Spinal cord (tissue), 10 donors: ENCODE data around the gene SETMAR. TPM values are rescaled to one million over a fixed set of nuclear protein-coding genes. Genes with fewer than 3 reads are reported as not detected.
A peak's percentile ranks its signal among the peaks of the same experiment; 100 is the strongest.

Experiments
- DNase-seq, 6 donors: peaks; one replicate each; pipeline versions ENCODE4 v3.0.0 to v3.0.0-alpha.2; 2013 to 2015; ENCODE audit warnings: low spot score in 6 of 6, low read depth in 4 of 6
- H3K27ac ChIP-seq: one replicate; pipeline ENCODE4 v1.5.1; 2013; ENCODE audit warnings: low read depth, low read length, control low read depth
- H3K27me3 ChIP-seq: one replicate; pipeline ENCODE4 v1.6.1; 2013; ENCODE audit warnings: low read length; ENCODE audit not compliant: control insufficient read depth, insufficient read depth
- H3K36me3 ChIP-seq: one replicate; pipeline ENCODE4 v1.6.1; 2013; ENCODE audit warnings: low read length; ENCODE audit not compliant: control insufficient read depth, insufficient read depth
- H3K4me1 ChIP-seq: one replicate; pipeline ENCODE4 v1.6.1; 2013; ENCODE audit warnings: low read length; ENCODE audit not compliant: control insufficient read depth, insufficient read depth
- H3K4me3 ChIP-seq: one replicate; pipeline ENCODE4 v1.5.1; 2013; ENCODE audit warnings: low read depth, low read length, control low read depth
- H3K9me3 ChIP-seq: one replicate; pipeline ENCODE4 v1.6.1; 2013; ENCODE audit warnings: low read length; ENCODE audit not compliant: control insufficient read depth, insufficient read depth
- WGBS: methylation state at CpG from one replicate; pipeline ENCODE4 v1.1.5; 2013; ENCODE audit warnings: missing lambda C conversion rate; ENCODE audit not compliant: insufficient coverage; 5-methylcytosine and 5-hydroxymethylcytosine counted together
- polyA plus RNA-seq, 2 donors: library from polyadenylated mRNA; unstranded; fragments of 120-200 nt; gene quantifications; one replicate each; pipeline ENCODE4 v1.2.1, GENCODE V29; 2013; ENCODE audit not compliant: insufficient read length in 2 of 2
- total RNA-seq, 2 donors: library from RNA; depleted of rRNA in 1 of 2; stranded (reverse); fragments of 120-200 nt in 1 of 2; fragments of >200 nt in 1 of 2; gene quantifications; one replicate each; pipeline versions ENCODE4 v1.2.3 to v1.2.4, GENCODE V29; 2013 to 2014
- donor health status: healthy.

Gene SETMAR
- total and polyA plus RNA-seq, 4 donors, result 19.1 to 28.4 (median 21.2) TPM

DNA sequence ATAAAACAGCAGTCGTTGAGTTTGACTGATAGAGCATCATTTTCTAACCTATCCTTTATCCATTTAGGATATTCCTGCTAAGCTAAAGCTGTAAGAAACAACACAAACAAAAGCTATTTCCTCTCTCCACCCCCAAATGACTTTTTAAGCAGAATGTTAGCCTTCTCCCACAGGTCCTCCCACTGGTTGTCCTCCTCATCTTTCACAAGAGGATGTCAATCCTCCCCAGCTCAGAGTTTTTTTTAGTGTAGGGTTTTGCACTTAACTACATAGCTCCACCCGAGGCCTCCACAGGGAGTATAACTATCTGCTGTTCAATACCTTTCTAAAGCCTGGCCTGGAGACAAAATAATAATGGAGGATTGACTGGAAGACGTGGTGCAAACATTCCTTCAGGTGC is 7.8 kb downstream of the SETMAR start:
- 83% methylated on average over 1 of the region's 3 CpGs for WGBS
- no peaks in the 10 kb centered on the region for H3K9me3 ChIP-seq
- no peaks in the 10 kb centered on the region for H3K27me3 ChIP-seq
- no peak overlapping the region for H3K27ac ChIP-seq
- no peak overlapping the region for H3K4me3 ChIP-seq
- DNase-seq, result no peak
- no peaks in the 10 kb centered on the region for H3K4me1 ChIP-seq
- no peaks in the 10 kb centered on the region for H3K36me3 ChIP-seq

DNA sequence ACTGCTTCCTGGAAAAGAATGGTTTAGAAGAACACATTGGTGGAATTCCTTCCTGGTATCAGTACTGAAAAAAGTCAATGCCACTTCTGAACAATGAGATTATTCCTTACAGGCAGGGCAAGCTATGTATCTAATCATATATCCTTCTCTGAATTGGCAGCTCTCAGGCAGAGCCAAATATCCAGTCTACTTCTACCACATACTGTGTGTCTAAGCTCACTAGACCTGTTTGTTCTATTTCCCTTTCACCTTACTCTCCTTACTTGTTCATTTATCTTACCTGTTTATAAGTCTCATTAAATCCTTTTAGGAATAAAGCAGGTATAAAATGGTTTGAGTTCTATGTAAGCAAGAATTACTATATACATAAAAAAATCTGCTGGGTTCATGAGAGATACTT is 8.3 kb downstream of the SETMAR start:
- no peak for DNase-seq
- Histone ChIP-seq H3K36me3 (no peaks in the 10 kb centered on the region), H3K4me3 (no peak overlapping the region)

DNA sequence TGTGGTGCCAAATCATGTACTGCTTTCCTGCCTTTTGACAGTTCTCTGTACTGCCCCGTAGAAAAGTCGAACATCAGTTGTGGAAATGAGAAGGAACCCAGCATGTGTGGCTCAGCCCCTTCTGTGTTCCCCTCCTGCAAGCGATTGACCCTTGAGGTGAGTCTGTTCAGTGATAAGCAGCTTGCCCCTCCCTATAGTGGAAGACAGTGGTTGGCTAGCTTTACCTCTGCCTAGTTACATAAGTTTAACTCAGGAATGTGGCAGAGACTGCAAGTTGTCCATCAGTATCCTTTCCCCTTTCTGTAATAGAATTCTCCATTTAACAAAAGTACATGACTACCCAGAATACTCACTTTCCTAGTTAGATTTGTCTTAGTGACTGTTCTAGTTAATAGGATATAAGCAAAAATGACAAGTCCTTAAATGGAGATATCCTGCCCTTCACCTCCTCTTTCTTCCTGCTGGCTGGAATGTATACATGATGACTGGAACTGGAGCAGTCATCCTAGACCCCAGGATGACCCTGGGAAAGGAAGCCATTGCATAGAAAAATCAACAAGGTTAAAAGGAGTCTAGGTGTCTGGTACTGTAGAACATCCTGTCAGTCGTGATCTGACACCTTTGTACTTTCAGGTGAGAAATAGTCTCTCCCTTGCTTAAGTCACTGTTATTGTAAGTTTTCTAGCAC is 10.6 kb downstream of the SETMAR start:
- H3K27ac ChIP-seq, result no peak overlapping the region
- no peaks in the 10 kb centered on the region for H3K36me3 ChIP-seq
- WGBS, result 93% methylated on average over 3 of the region's 4 CpGs
- no peak for DNase-seq
- no peaks in the 10 kb centered on the region for H3K27me3 ChIP-seq
- no peaks in the 10 kb centered on the region for H3K4me1 ChIP-seq
- H3K9me3 ChIP-seq, result no peaks in the 10 kb centered on the region
- H3K4me3 ChIP-seq, result no peak overlapping the region

More for the DNA sequence above, 8.3 kb downstream of the SETMAR start:
- no peaks in the 10 kb centered on the region for H3K9me3 ChIP-seq
- no peak overlapping the region for H3K27ac ChIP-seq
- H3K4me1 ChIP-seq, result no peaks in the 10 kb centered on the region
- H3K27me3 ChIP-seq, result no peaks in the 10 kb centered on the region

DNA sequence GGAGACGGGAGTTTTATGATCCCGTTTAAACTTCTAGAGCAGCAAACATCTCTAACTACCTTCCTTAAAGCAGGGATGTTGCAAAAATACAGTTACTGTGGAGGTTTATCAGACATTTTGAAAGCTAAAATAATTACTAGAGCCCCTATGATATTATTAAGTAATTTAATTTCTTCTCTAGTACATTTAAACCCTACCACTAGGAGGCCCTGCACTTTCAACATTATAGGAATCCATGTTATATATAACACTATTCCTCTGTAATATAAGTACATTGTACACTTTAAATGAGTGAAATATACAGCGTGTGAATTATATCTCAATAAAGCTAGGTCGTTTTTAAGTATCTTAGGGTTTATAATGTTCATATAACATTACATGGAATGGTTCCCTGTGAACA is 11.5 kb downstream of the SETMAR start:
- WGBS, result no CpG with 5 or more reads among the region's 4 CpGs
- DNase-seq, result no peak
- H3K9me3 ChIP-seq, result no peaks in the 10 kb centered on the region
- H3K4me3 ChIP-seq, result no peak overlapping the region
- no peak overlapping the region for H3K27ac ChIP-seq
- H3K4me1 ChIP-seq, result no peaks in the 10 kb centered on the region
- H3K36me3 ChIP-seq, result no peaks in the 10 kb centered on the region
- no peaks in the 10 kb centered on the region for H3K27me3 ChIP-seq

DNA sequence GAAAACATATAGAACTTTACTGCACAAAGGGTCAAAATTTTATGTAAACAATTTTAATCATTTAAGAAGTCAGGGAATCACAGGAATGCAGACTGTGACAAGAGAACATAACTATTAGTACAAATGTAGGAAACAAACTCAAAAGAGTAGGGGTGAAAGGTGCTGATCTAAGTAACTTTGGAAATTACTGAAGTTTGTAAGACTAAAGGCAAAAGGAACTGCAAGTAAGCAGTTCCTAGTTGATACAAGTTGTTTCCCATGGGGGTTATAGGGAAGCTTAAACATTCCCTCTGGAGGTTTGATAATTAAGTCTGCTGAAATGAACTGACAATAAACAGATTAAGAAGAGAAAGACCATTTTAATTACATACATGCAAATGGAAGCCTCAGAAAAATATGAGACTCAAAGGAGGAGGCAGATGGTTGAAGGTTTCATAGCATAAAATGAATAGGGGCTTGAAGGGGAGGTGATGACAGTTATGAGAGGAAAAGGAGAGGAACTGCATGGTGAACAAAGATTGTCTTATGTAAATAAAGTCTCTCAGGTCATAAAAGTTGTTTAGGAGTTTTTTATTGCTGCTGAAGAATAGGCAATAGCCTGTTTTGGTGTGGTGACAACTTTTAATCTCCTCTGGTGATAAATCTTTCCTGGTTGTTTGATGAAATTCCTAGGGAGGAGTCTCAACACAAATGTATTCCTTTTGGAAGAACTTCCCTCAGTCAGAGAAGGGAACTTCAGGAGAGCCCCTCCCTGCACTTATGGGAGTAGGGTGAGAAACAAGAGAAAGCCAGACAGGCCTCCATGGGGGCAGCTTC is 17.1 kb downstream of the SETMAR start:
- Histone ChIP-seq H3K9me3 (no peaks in the 10 kb centered on the region), H3K27me3 (no peaks in the 10 kb centered on the region), H3K27ac (no peak overlapping the region), H3K4me1 (no peaks in the 10 kb centered on the region), H3K36me3 (no peaks in the 10 kb centered on the region), H3K4me3 (no peak overlapping the region)
- DNase-seq, result peak in 1 of 6 donors; percentile 70

DNA sequence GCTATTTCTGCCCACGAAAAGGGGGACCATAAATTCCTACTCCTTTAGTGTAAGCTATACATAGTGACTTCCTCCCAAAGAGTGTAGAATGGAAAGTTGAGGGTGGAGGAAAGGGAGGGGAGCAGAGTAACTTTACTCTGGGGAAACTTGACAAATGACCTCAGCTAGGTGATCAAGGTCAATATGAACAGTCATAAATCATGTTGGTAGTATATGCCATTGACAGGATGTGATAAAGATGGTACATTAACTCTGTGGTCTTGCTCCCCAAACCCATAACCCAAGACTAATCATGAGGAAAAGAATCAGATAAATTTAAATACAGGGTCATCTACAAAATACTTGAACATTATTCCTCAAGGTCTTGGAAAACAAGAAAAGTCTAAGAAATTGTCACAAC is 18.6 kb downstream of the SETMAR start:
- no CpG with 5 or more reads among the region's 1 CpG for WGBS
- no peak for DNase-seq
- no peak overlapping the region for H3K4me3 ChIP-seq
- no peaks in the 10 kb centered on the region for H3K27me3 ChIP-seq
- no peaks in the 10 kb centered on the region for H3K9me3 ChIP-seq
- H3K4me1 ChIP-seq, result no peaks in the 10 kb centered on the region
- no peaks in the 10 kb centered on the region for H3K36me3 ChIP-seq
- H3K27ac ChIP-seq, result no peak overlapping the region

DNA sequence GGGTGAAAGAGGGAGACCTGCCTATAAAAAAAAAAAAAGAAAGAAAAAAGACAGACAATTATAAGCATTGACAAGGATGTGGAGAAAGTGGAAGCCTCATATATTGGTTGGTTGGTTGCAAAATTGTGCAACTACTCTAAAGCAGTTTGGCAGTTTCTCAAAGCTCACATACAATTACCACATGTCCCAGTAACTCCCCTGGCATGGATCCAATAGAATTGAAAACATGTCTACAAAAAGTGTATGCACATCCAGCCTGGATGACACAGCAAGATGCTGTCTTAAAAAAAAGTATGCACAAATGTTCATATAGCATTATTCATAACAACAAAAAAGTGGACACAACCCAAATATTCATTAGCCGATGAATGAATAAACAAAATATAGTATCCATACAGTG is 19.5 kb downstream of the SETMAR start:
- Histone ChIP-seq H3K4me1 (no peaks in the 10 kb centered on the region), H3K27me3 (no peaks in the 10 kb centered on the region), H3K36me3 (no peaks in the 10 kb centered on the region), H3K27ac (no peak overlapping the region), H3K4me3 (no peak overlapping the region), H3K9me3 (peaks cover 3% of the 10 kb centered on the region)
- no CpG with 5 or more reads among the region's 1 CpG for WGBS
- DNase-seq, result peak in 1 of 6 donors; percentile 54

DNA sequence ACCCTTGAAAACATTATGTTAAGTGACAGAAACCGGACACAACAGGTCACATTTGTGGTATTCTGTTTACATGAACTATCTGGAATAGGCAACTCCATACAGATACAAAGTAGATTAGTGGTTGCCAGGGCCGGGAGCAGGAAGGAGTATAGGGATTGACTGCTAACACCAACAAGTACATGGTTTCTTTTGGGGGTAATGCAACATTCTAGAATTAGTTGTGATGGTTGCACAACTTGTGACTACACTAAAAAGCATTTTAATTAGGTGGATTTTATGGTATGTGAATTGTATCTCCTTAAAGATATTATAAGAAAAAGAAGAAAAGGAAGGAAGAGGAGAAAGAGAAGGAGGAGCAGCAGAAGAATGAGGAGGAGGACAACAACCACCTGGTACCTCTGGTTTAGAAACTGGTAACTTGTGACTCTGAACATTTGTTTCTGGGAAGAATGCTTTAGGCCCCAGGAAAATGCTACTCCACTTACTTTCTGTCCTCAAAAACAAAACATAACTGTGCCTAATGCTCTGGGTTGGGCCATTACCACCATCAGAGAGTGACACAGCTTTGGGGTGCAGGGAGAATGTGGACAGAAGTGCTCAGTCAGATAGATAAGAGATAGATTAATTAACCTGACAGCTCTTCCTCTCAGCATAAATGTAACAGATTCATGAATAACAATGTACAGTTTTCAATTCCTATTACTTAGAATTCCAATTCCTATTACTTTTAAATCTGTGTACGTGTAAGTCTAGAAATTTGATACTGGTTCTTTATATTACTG is 20.3 kb downstream of the SETMAR start:
- Histone ChIP-seq H3K27ac (no peak overlapping the region), H3K9me3 (peaks cover 3% of the 10 kb centered on the region), H3K27me3 (no peaks in the 10 kb centered on the region), H3K36me3 (no peaks in the 10 kb centered on the region), H3K4me3 (no peak overlapping the region), H3K4me1 (no peaks in the 10 kb centered on the region)
- no peak for DNase-seq
- WGBS, result no CpG with 5 or more reads among the region's 3 CpGs

DNA sequence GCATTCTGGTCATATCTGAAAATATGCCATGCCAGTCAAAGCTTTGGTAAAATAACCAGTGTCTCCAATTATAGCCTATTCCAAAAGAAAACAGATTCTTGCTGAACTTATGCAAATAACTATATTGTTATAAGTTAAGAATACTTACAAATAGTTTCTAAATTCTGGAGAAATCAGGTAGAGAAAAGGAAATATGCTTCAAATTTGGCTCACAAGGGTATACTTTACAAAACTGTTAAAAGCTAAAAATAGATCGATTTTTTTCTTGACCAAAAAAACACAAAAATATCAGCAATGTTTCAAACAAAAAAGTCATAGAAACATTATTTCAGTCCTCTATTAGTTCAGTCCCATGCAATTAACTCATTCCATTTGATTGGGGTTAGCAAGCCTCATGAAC is 23.7 kb downstream of the SETMAR start:
- Histone ChIP-seq H3K27ac (no peak overlapping the region), H3K36me3 (no peaks in the 10 kb centered on the region), H3K9me3 (peaks cover 6% of the 10 kb centered on the region), H3K4me3 (no peak overlapping the region), H3K4me1 (no peaks in the 10 kb centered on the region), H3K27me3 (no peaks in the 10 kb centered on the region)
- no peak for DNase-seq
- WGBS, result no CpG with 5 or more reads among the region's 1 CpG
